GM19099 (cell line): ENCODE data around the gene SECTM1.

Experiments used
- POLR2A ChIP-seq: IDR thresholded peaks from 3 replicates; pipeline ENCODE4 v1.6.1; 2011; ENCODE audit warnings: low read depth; ENCODE audit not compliant: insufficient read length; ENCODE audit errors: extremely low read depth

SECTM1 gene

DNA sequence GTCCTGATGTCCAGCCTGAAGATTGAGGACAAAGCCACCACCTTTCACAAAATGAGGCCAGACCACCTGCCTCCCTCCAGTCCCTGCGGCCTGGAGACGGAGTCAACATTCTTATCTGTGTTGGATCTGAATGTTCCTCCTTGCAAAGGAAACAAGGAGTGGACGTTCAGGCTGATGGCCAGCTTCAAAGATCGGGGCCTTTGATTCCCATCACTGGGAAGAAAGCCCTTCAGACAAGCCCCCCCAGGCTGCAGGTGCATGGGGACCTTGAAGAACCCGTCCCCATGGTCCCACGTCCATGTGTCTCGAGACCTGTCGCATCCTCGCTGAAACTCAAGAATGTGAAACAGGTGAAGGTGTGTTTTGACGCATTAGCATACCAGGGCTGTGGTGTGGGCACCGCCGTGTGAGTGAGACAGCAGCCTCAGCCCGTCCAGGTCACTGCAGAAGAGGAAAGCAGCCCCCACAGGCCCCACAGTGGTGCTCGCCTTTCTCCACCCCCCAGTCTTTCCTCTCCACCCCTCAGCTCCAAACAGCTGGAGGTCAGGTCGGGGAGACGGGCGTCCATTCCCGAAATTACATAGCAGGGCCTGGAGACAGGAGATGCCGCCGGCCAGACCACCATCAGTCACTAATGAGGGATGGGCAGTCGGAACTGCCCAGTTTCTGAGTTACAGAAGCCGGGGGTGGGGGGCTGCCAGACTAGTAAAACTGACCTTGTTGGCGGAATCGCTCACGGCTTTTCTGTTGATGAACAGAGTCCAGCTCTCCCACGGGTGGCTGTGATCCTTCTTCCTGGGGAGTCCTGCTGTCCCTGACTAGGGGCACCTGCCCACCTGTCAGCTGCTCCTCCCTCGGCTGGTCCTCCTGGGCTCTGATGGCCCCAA is 59.2 kb downstream of the SECTM1 start:
- TF ChIP-seq POLR2A: no peak

DNA sequence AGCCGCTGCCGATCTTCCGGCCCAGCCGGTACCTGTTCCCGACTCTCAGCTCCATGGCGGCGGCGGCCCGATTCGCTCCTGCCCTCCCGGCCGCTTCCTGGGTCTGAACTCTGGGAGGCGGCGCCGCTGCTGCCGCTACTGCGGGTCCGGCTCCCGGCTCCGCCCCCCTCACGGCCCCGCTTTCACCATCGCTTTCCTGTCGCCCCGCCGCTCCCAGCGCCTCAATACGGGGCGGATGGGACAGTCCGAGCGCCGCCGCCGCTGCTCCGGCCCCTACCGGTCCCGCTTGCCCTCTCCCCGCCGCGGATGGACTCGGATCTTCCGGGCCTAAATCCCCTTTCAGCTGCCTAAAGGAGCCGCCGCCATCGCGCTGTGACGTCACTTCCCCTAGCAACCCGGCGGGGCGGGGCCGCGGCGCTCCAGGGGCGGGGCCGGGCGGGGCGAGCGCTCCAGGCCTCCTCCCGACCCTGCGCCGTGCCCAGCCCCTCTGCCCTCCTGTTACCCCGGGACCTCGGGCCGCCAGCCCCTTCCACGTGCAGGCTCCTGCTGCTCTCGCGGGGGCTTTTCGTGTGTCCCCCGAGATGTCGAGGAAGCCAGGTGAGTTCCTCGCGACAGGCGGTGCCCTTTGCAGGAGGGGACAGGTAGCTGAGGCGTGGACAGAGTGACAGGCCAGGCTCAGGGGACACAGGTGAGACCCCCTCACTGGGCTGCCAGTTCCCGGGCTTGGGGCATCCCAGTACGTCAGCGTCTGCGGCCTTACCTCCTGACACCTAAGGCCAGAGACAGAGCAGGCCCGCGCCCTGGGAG is 60.0 kb downstream of the SECTM1 start, which contains the start of gene CSNK1D:
TSS of gene CSNK1D (minus strand) at position 374 of the 807 bp plus-strand sequence. CDS start at position 55, 319 bp downstream.
- TF ChIP-seq POLR2A: peak; percentile 76

DNA sequence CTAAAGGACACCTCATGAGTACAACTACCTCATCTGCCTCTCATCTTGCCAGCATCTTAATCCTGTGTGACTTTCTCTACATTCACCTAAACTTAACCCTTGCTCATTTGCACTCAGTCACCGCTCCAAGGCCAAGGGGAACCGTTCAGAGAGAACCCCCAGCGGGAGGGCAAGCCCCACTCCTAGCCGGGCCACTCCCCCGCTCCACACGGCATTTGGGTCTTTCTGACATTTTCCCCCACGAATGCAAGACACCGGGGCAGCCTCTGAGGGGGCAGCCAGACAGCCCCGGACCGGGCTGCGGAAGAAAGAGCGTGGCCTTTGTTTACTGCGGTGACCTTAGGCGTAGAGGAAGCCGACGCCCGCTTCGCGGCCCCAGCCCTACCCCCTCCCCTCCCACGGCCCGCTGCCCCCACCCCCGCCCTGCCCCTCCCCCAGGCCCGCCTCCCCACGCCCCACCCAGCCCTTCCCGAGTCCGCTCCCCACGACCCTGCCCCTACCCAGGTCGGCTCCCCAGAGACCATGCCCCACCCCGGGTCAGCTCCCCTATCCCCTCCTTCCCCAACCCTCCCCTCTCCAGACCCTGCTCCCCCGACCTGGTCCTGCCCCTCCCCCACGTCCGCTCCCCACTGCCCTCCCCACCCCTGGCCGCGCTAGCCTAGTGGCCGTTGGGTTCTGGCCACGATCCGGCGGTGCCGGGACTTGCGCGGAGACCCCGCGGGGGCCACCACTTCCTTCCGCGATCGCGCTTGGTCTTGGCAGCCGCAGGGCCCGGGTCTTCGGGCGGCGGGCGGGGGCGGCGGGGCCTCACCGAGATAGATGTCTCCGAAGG is 60.9 kb downstream of the SECTM1 start:
- no peak for TF ChIP-seq POLR2A

DNA sequence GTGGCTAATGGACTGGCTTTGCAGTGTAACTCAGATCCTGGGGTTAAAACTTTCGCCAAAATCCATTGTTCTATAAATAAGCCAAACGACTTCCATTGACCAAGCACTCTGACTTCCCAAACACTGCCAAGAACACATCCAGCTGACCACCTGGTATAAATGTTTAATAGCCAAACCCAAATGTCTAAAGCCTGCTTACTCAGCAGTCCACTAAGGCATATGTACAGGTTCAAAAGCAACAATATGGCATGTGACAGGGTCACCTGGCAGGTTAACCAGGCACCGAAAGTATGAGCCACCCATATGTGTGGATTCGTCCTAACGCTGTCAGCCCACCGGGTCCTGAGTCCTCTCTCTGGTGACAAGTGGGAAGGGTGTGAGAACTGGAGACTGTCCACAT is 62.2 kb downstream of the SECTM1 start:
- TF ChIP-seq POLR2A: no peak
